T-helper 17 cell (primary cell): ENCODE data around the gene HAUS5. TPM values are rescaled to one million over a fixed set of nuclear protein-coding genes. Genes with fewer than 3 reads are reported as not detected.

Experiments
- total RNA-seq, 4 donors: library from RNA in 2 of 4; stranded (reverse) in 2 of 4; gene quantifications; one replicate each; pipeline ENCODE4 v1.2.3 and lab custom pipeline; 2022 to 2026

The HAUS5 gene
- total RNA-seq, 2 donors from 2014 or later, result 24.0 to 27.0 TPM

Other genes with a start within 250 kb of the HAUS5 start
- gene GPR42, start 241.7 kb upstream of the HAUS5 start, total RNA-seq, result under 1 TPM in 1 of 2 donors, not detected in 1; 0.20 TPM
- under 1 TPM; 0.16 to 0.55 TPM for gene FFAR2, start 164.5 kb upstream of the HAUS5 start, total RNA-seq
- not detected for gene KRTDAP, start 122.3 kb upstream of the HAUS5 start, total RNA-seq
- gene DMKN, start 99.1 kb upstream of the HAUS5 start, total RNA-seq, result not detected
- gene SBSN, start 84.4 kb upstream of the HAUS5 start, total RNA-seq, result not detected
- not detected for gene GAPDHS, start 79.3 kb upstream of the HAUS5 start, total RNA-seq
- gene TMEM147, start 67.1 kb upstream of the HAUS5 start, total RNA-seq, result 10 to 100 TPM; 30.5 to 37.0 TPM
- not detected for gene ATP4A, start 49.1 kb upstream of the HAUS5 start, total RNA-seq
- not detected for gene PMIS2, start 26.6 kb upstream of the HAUS5 start, total RNA-seq
- 10 to 100 TPM; 39.6 to 40.8 TPM for gene RBM42, start 16.3 kb downstream of the HAUS5 start, total RNA-seq
- gene ETV2, start 29.0 kb downstream of the HAUS5 start, total RNA-seq, result under 1 TPM; 0.50 to 0.52 TPM
- 100 to 1,000 TPM; 194 to 206 TPM for gene COX6B1, start 35.6 kb downstream of the HAUS5 start, total RNA-seq
- under 1 TPM in 1 of 2 donors, not detected in 1; 0.44 TPM for gene UPK1A, start 53.8 kb downstream of the HAUS5 start, total RNA-seq
- gene ZBTB32, start 91.8 kb downstream of the HAUS5 start, total RNA-seq, result 1 to 10 TPM; 3.4 to 5.0 TPM
- gene KMT2B, start 105.3 kb downstream of the HAUS5 start, total RNA-seq, result 10 to 100 TPM; 74.0 to 76.1 TPM
- gene IGFLR1, start 129.7 kb downstream of the HAUS5 start, total RNA-seq, result 10 to 100 TPM; 48.1 to 59.0 TPM
- gene U2AF1L4, start 132.7 kb downstream of the HAUS5 start, total RNA-seq, result 10 to 100 TPM; 48.1 to 68.2 TPM
- 10 to 100 TPM; 21.2 to 24.9 TPM for gene PSENEN, start 132.9 kb downstream of the HAUS5 start, total RNA-seq
- gene LIN37, start 135.8 kb downstream of the HAUS5 start, total RNA-seq, result 10 to 100 TPM; 12.6 to 13.6 TPM
- not detected for gene HSPB6, start 144.3 kb downstream of the HAUS5 start, total RNA-seq
- gene PROSER3, start 145.4 kb downstream of the HAUS5 start, total RNA-seq, result 10 to 100 TPM; 36.2 to 36.6 TPM
- gene ARHGAP33, start 162.8 kb downstream of the HAUS5 start, total RNA-seq, result 10 to 100 TPM; 16.4 to 20.5 TPM
- gene PRODH2, start 200.1 kb downstream of the HAUS5 start, total RNA-seq, result not detected
- gene NPHS1, start 239.8 kb downstream of the HAUS5 start, total RNA-seq, result not detected
- not detected for gene KIRREL2, start 244.2 kb downstream of the HAUS5 start, total RNA-seq